Right renal cortex interstitium (tissue), 3 donors: ENCODE data around the gene NPFFR2. TPM values are rescaled to one million over a fixed set of nuclear protein-coding genes. Genes with fewer than 3 reads are reported as not detected.
"Not testable (repeated sequence)": the region's sequence is repeated elsewhere in the genome, so short reads cannot be mapped to it uniquely, and the experiment has no call there.

ENCODE experiments used
- DNase-seq, 3 donors: peaks; one replicate each; pipeline ENCODE4 v3.0.0-alpha.2; 2013; ENCODE audit warnings: low read depth in 3 of 3, low spot score in 2 of 3
- polyA plus RNA-seq, 3 donors: library from polyadenylated mRNA; unstranded; fragments of 120-200 nt; gene quantifications; one replicate each; pipeline ENCODE4 v1.2.1, GENCODE V29; 2013; ENCODE audit not compliant: insufficient read length in 3 of 3

NPFFR2 gene
- 1 to 10 TPM in 1 of 3 donors, under 1 TPM in 2; 0.74 to 1.6 (median 0.92) TPM for polyA plus RNA-seq

GRCh38 chr4:72031868-72032608 is at the start of gene NPFFR2:
TSS of gene NPFFR2 (plus strand) at chr4:72032000. CDS start at chr4:72128592, 96,592 bp downstream.
- DNase-seq, result peak in 1 of 3 donors; percentile 20

GRCh38 chr4:71992571-71993312 is 39.1 kb upstream of the NPFFR2 start:
- no peak for DNase-seq

GRCh38 chr4:71994559-71994958 is 37.2 kb upstream of the NPFFR2 start:
- DNase-seq, result no peak

- no peak for DNase-seq
Measured at GRCh38 chr4:71995297-71995696, 36.5 kb upstream of the NPFFR2 start.

DNA sequence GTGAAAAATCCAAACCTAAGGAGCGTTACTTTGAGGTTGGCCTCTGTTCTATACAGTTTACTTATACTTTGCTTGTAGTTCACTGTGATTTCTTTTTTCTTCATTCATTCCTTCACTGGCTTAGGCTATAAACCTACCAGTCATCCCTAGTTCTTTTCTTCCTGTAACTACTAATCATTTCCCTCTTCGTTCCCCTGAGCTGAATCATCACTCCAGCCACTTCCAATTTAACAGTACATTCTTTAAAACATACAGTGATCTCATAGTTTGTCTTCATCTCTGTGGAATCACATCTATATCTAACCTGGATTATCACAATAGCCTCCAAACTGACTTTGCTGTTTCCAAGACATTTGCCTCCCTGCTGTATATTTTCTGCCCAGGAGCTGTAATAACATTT is 25.2 kb upstream of the NPFFR2 start:
- no peak for DNase-seq

DNA sequence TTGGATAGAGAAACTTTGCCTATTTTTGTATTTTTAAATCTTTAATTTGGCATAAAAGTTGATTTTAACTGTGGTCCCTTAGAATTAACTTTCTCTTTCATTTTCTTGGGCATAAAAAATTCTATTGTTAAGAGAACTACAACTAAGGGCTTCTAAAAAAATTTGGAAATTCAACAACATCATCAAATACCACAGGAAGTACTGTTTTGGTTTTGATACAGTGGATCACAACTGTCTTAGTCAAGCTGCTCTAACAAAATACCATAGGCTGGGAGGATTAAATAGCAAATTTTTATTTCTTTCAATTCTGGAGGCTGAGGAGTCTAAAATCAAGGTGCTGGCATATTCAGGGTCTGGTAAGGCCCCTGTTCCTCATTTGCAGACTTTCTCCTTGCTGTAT is 19.9 kb upstream of the NPFFR2 start:
- DNase-seq, result no peak

- no peak for DNase-seq
Measured at GRCh38 chr4:72016011-72016410, 15.8 kb upstream of the NPFFR2 start.

GRCh38 chr4:72019688-72020087 is 12.1 kb upstream of the NPFFR2 start:
- no peak for DNase-seq

DNA sequence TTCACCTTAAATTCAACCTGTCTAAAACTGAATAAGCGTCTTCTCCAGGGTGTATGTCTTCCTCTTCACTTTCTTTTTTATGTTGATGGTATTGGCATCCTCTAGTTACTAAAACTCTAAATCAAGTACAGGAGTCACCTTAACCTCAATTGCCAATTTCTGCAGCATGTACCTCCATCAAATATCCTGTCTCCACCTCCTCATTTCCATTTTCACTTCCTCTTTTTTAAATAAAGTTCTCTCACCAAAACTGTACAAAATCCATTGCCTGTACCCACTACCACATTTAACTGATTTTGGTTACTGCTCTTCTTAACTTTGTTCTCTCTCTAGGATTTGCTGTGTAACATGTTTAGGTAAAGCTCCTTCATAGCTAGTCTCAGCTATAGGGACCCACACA is 9.2 kb upstream of the NPFFR2 start:
- no peak for DNase-seq

- DNase-seq, result no peak
Measured at GRCh38 chr4:72055566-72055965, 23.8 kb downstream of the NPFFR2 start.

- no peak for DNase-seq
Measured at GRCh38 chr4:72063726-72064125, 31.9 kb downstream of the NPFFR2 start.

DNA sequence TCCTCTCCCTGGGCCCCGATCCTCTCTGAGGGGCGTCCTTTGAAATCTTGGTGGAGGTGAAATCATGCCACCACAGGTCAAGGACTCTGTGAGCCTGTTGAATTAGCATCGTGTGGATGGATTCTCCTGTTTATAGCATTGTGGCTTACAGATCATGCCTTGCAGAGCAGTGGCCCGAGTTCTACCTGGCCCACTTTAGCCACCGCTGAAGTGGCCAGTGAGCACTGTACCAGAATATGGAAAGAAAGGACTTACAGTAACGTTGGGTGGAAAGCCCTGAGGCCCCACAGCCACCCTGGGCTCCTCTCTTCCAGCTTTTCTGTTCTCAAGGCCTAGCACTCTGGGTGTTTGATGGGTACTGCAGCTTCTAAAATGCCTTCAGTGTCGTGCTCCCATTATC is 35.3 kb downstream of the NPFFR2 start:
- no peak for DNase-seq

- no peak for DNase-seq
Measured at GRCh38 chr4:72073816-72074215, 42.0 kb downstream of the NPFFR2 start.

GRCh38 chr4:72076562-72076961 is 44.8 kb downstream of the NPFFR2 start:
- DNase-seq, result peak in 1 of 3 donors; percentile 2

DNA sequence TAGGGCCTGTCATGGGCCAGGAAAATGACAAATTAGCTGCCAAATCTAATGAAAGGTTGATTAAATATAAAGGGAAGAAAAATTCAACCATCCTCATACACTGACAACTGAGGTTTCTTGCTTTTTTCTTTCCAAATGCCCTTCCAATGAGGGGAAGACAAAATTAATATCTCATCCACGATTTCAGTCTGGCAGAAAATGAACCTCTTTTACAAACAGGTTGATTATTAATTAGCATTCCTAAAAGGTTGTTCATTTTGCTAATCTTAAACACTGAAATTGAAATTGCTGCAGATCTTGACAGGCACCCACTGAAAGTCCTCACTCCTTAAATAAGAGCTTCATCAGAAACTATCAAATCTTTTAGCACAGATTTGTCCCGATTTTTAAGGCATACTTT is 45.5 kb downstream of the NPFFR2 start:
- DNase-seq, result no peak

DNA sequence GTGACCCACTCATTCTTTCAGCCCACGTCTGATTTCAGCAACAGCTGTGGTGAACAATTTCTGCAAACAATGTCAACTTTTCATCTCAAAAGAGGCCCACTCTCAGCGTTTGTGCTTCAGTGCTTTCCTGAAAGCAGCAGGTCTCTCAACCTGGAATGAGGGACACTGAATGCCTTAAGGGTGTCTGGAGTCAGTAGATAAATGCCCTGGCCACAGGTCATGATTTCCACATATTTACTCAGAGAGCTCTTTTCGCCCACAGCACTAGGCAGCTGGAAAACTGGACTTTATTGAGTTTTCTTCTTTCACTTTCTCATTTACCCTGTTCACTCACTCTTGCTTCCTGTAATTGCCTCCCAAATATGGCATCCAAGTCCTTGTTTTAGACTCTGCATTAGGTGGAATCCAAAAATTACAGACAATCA is 52.8 kb downstream of the NPFFR2 start:
- no peak for DNase-seq

DNA sequence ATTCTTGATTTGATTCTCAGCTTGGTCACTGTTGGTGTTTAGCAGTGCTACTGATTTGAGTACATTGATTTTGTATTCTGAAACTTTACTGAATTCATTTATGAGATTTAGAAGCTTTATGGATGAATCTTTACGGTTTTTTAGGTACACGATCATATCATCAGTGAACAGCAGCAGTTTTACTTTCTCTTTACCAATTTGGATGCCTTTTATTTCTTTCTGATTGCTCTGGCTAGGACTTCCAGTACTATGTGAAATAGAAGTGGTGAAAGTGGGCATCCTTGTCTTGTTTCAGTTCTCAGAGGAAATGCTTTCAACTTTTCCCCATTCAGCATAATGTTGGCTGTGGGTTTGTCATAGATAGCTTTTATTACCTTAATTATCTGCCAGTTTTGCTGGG is 58.8 kb downstream of the NPFFR2 start:
- DNase-seq, result not testable (repeated sequence)

GRCh38 chr4:72094059-72094797 is 62.4 kb downstream of the NPFFR2 start:
- no peak for DNase-seq

DNA sequence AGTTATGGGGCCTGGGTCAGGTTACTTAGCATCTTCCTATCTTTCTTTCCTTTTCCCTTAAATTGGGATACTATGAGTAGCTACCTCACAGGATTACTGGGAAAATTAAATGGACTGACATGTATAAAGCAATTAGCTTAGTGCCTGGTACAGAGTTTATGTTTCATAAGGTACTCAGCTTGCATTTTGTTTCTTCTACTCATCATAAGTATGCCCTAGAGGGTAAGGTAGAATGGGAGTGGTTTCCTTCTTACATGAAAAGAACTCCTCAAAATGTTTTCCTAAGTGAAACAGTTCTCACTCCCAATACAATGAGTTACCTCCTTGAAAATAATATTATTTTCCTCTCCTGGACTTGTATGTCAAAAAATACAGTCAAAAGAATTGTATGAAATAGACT is 75.7 kb downstream of the NPFFR2 start:
- DNase-seq, result no peak

DNA sequence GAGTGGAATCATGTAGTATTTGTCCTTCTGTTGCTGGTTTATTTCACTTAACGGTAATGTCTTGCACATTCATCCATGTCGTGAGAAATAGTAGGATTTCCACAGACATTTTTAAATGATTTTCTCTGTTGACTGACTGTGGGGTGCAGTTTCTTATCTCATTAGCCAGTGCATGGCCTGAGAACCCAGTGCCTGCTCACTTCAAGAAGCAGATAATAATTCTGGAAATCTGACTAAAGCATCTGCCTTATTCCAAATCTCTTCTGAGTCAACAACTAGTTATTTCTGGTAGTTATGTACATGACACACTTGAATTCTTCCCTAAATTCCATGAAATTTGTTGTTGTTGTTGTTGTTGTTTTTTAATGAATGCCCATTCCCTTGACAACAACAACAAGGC is 77.6 kb downstream of the NPFFR2 start:
- DNase-seq, result no peak

GRCh38 chr4:72109959-72110497 is 78.2 kb downstream of the NPFFR2 start:
- DNase-seq, result no peak
